GM06990 (cell line): ENCODE data around the gene FRAS1.

Experiments used
- DNase-seq: peaks from one replicate; pipeline ENCODE4 v3.0.0-alpha.2; 2011; ENCODE audit not compliant: insufficient read length; ENCODE audit errors: extremely low read depth
- H3K27me3 ChIP-seq: replicated peaks from 2 replicates; pipeline ENCODE4 v1.6.0; 2011; ENCODE audit warnings: low read length; ENCODE audit not compliant: control insufficient read depth, insufficient read depth
- H3K36me3 ChIP-seq: 2 replicates; pipeline ENCODE4 v1.5.1; 2011; ENCODE audit warnings: low read length; ENCODE audit not compliant: control insufficient read depth, insufficient read depth
- H3K4me3 ChIP-seq: replicated peaks from 2 replicates; pipeline ENCODE4 v1.5.1; 2011; ENCODE audit warnings: low read depth, mild to moderate bottlenecking, control low read depth, low read length
- TF ChIP-seq, protein P1 (sequence below): IDR thresholded peaks from 2 replicates; pipeline ENCODE4 v1.5.1; 2011; ENCODE audit warnings: low read length, control low read depth, mild to moderate bottlenecking, inconsistent platforms; ENCODE audit not compliant: insufficient read depth, poor library complexity, severe bottlenecking

The FRAS1 gene

DNA sequence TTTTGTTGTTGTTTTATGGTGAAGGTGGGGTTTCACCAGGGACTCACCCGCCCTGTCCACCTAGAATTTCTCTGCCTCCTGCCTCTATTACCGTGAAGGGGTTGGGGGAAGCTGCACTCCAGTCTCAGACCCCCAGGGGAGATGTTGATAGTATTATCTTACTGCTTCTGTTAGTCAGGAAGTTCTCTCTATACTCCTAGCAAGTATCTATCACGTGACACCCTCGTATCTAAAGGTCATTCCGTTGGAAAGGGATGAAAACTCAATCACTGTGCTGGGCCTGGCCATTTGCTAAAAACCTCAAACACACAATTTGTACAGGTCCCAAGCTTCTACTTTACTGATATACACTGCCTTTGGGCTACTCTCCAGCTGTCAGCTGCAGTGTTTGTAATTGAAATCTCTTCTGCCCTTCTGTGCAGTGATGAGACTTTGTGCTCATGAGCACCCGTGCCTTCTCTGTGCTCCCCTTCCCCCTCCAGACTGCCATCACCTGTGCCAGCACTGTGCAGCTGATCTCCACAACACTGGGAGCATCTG lies 306.0 kb downstream of the FRAS1 start:
- peaks cover 1% of the 10 kb centered on the region; the same call in 1 of the 2 replicates for H3K27me3 ChIP-seq
- TF ChIP-seq, protein P1, sequence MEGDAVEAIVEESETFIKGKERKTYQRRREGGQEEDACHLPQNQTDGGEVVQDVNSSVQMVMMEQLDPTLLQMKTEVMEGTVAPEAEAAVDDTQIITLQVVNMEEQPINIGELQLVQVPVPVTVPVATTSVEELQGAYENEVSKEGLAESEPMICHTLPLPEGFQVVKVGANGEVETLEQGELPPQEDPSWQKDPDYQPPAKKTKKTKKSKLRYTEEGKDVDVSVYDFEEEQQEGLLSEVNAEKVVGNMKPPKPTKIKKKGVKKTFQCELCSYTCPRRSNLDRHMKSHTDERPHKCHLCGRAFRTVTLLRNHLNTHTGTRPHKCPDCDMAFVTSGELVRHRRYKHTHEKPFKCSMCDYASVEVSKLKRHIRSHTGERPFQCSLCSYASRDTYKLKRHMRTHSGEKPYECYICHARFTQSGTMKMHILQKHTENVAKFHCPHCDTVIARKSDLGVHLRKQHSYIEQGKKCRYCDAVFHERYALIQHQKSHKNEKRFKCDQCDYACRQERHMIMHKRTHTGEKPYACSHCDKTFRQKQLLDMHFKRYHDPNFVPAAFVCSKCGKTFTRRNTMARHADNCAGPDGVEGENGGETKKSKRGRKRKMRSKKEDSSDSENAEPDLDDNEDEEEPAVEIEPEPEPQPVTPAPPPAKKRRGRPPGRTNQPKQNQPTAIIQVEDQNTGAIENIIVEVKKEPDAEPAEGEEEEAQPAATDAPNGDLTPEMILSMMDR = no peak
- H3K36me3 ChIP-seq = no peaks in the 10 kb centered on the region
- no peak overlapping the region for H3K4me3 ChIP-seq
- DNase-seq = no peak

DNA sequence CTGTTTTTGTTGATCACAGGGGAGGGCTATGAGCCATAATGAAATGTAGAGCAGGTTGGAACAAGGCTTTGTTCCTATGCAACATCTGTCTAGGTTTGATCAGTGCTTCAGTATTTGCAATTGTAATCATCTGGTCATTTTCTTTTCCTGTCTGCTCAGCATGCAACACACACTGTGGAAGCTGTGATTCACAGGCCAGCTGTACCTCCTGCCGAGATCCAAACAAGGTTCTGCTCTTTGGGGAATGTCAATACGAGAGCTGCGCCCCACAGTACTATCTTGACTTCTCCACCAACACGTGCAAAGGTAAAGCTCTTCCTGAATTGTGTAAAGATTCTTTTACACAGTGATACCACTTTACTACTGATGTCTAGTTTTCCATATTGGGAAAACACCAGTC lies 312.6 kb downstream of the FRAS1 start:
- TF ChIP-seq, protein P1 = no peak
- Histone ChIP-seq H3K4me3 (no peak overlapping the region), H3K36me3 (no peaks in the 10 kb centered on the region), H3K27me3 (no peaks in the 10 kb centered on the region)
- no peak for DNase-seq

DNA sequence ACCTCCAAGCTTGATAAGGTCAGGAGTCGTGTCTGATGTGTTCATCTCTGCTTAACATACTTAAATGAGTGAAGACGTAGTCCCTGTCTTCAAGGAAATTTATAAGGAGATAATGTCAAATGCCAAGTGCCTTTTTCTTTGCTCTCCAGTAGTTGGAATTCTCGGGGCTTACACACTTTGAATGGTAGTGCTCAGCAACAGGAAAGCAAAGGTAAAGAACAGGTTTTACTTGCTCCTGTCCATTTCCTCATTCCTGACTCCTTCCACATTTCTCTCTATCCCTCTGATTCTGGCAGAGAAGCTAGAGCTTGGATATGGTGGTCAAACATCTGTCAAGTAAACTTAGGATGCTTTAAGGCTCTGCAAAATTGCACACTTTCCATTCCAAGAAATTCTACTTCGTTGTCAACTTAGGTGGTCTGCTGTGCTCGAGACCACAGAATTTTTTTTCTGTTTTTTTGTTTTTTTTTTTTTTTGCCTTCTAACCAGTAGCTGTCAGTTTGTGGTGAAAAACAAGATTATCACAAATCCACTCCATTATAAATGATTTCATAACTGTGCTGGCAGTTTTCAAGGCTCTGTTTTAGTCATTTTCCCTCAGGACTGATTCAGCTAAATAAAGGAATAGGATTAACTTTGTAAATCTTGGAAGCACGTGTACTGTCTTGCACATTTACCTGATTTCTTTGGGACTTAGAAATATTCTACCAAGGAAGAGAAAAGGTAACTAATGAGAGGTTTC lies 313.7 kb downstream of the FRAS1 start:
- H3K27me3 ChIP-seq = no peaks in the 10 kb centered on the region
- no peak overlapping the region for H3K4me3 ChIP-seq
- DNase-seq = no peak
- H3K36me3 ChIP-seq = no peaks in the 10 kb centered on the region
- TF ChIP-seq, protein P1 = no peak

DNA sequence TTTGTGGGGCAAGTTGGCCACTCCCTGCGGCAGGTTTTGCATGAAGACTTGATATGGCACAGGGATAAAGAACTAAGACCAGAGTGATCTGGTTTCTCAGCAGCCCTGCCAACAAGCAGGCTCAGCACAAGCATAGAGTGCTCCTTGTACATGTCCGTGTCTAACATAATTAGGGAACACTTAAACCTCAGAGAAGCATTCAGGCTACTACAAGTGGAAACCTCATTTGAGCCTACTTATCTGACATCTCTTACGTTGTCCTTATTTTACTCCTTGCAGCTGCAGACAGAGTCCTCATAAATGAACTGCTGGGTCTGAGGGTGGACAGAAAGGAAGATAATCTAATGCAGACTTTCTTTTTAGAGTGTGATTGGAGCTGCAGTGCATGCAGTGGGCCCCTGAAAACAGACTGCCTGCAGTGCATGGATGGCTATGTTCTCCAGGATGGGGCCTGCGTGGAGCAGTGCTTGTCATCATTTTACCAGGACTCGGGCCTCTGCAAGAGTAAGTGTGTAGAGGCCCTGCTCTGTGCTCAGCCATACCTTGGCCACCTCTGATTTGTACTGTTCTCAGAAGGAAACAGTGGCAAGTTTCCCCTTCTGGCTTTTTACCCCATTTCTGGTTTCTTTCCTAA lies 315.3 kb downstream of the FRAS1 start:
- Histone ChIP-seq H3K4me3 (no peak overlapping the region), H3K27me3 (no peaks in the 10 kb centered on the region), H3K36me3 (no peaks in the 10 kb centered on the region)
- no peak for DNase-seq
- TF ChIP-seq, protein P1 = no peak

DNA sequence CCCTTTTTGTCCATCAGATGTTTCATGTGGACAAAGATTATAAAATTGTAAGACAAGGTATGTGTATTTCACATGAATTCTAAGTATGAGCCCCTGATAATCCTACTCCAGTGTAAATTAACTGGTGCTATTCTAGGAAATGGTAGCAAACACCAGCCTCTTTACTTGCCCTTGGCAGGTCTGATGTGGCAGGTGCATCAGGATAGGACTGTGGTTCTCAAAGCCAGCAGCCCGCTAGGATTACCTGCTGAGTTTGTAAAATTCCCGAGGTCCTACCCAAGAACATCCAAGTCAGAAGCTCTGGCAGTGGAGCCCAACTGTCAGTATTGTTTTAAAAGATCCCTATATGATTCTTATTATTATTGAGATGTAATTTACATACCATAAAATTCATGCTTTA lies 320.4 kb downstream of the FRAS1 start:
- H3K36me3 ChIP-seq = no peaks in the 10 kb centered on the region
- TF ChIP-seq, protein P1 = no peak

More for the DNA sequence above, 320.4 kb downstream of the FRAS1 start:
- Histone ChIP-seq H3K27me3 (no peaks in the 10 kb centered on the region), H3K4me3 (no peak overlapping the region)
- no peak for DNase-seq
